GM21576 (cell line): ENCODE data around the gene TNNI2.
"Not testable (repeated sequence)": the region's sequence is repeated elsewhere in the genome, so short reads cannot be mapped to it uniquely, and the experiment has no call there.

ENCODE experiments used
- ATAC-seq: cut with Tn5 transposase; IDR thresholded peaks from one replicate; pipeline ENCODE4 v1.9.1; 2021; ENCODE audit warnings: mild to moderate bottlenecking, moderate library complexity; ENCODE audit not compliant: unreplicated experiment

TNNI2 gene

GRCh38 chr11:1838426-1839144 is at the start of gene TNNI2:
TNNI2 (plus strand) TSS chr11:1838981; CDS start chr11:1839697, 716 bp downstream.
- no peak for ATAC-seq

- no peak for ATAC-seq
Measured at GRCh38 chr11:1791912-1792311, 46.9 kb upstream of the TNNI2 start.

GRCh38 chr11:1792461-1792860 is 46.3 kb upstream of the TNNI2 start:
- ATAC-seq = no peak

GRCh38 chr11:1793081-1793480 is 45.7 kb upstream of the TNNI2 start:
- no peak for ATAC-seq

GRCh38 chr11:1796413-1797011 is 42.3 kb upstream of the TNNI2 start:
- no peak for ATAC-seq

GRCh38 chr11:1797391-1798125 is 41.2 kb upstream of the TNNI2 start:
- ATAC-seq = no peak

- ATAC-seq = no peak
Measured at GRCh38 chr11:1803246-1803645, 35.5 kb upstream of the TNNI2 start.

- not testable (repeated sequence) for ATAC-seq
Measured at GRCh38 chr11:1803835-1804519, 34.8 kb upstream of the TNNI2 start.

- no peak for ATAC-seq
Measured at GRCh38 chr11:1805525-1805924, 33.3 kb upstream of the TNNI2 start.

- no peak for ATAC-seq
Measured at GRCh38 chr11:1807264-1807995, 31.4 kb upstream of the TNNI2 start.

GRCh38 chr11:1810761-1811160 is 28.0 kb upstream of the TNNI2 start:
- no peak for ATAC-seq

- no peak for ATAC-seq
Measured at GRCh38 chr11:1812274-1812673, 26.5 kb upstream of the TNNI2 start.

- no peak for ATAC-seq
Measured at GRCh38 chr11:1812801-1813200, 26.0 kb upstream of the TNNI2 start.

- ATAC-seq = not testable (repeated sequence)
Measured at GRCh38 chr11:1813356-1813755, 25.4 kb upstream of the TNNI2 start.

- ATAC-seq = no peak
Measured at GRCh38 chr11:1814691-1815090, 24.1 kb upstream of the TNNI2 start.

GRCh38 chr11:1815311-1815710 is 23.5 kb upstream of the TNNI2 start:
- no peak for ATAC-seq

GRCh38 chr11:1815751-1816150 is 23.0 kb upstream of the TNNI2 start:
- ATAC-seq = no peak

- no peak for ATAC-seq
Measured at GRCh38 chr11:1817000-1817399, 21.8 kb upstream of the TNNI2 start.

- no peak for ATAC-seq
Measured at GRCh38 chr11:1817511-1817910, 21.3 kb upstream of the TNNI2 start.

- ATAC-seq = no peak
Measured at GRCh38 chr11:1819074-1819473, 19.7 kb upstream of the TNNI2 start.
